Bronchial epithelial cell (primary cell): Measurements from ENCODE around the gene MXI1. TPM values are rescaled to one million over a fixed set of nuclear protein-coding genes. Genes with fewer than 3 reads are reported as not detected.

Source experiments
- DNase-seq: peaks from one replicate; pipeline ENCODE4 v3.0.0-alpha.2; 2010; ENCODE audit warnings: low read depth
- FAIRE-seq: peaks from 2 replicates; lab custom pipeline; 2011; peaks lifted over from hg19 to GRCh38; lab: Jason Lieb, UNC
- H3K27me3 ChIP-seq: 2 replicates; pipeline ENCODE4 v1.5.1; 2011; ENCODE audit warnings: low read length; ENCODE audit not compliant: control insufficient read depth, insufficient read depth
- H3K36me3 ChIP-seq: 2 replicates; pipeline ENCODE4 v1.5.1; 2011; ENCODE audit warnings: low read length; ENCODE audit not compliant: control insufficient read depth, insufficient read depth
- H3K4me3 ChIP-seq: 2 replicates; pipeline ENCODE4 v1.5.1; 2011; ENCODE audit warnings: mild to moderate bottlenecking, low read depth, low read length, control low read depth
- CTCF ChIP-seq: IDR thresholded peaks from 2 replicates; pipeline ENCODE4 v1.5.1; 2011; ENCODE audit warnings: mild to moderate bottlenecking, moderate library complexity, low read length, control low read depth, inconsistent platforms; ENCODE audit not compliant: insufficient read depth, severe bottlenecking
- total RNA-seq: library from RNA; depleted of rRNA; stranded (reverse); fragments of >200 nt; gene quantifications from 2 replicates; pipeline ENCODE4 v1.2.1, GENCODE V29; 2014

MXI1 gene
- total RNA-seq, 1 donor from 2014 or later: 48.7 TPM

- FAIRE-seq (no peak), DNase-seq (no peak)
- Histone ChIP-seq H3K36me3 (no peaks in the 10 kb centered on the region), H3K27me3 (no peaks in the 10 kb centered on the region), H3K4me3 (no peak overlapping the region)
- TF ChIP-seq CTCF: no peak
Measured at GRCh38 chr10:110263164-110263563, 55.8 kb downstream of the MXI1 start.

- H3K27me3 ChIP-seq: no peaks in the 10 kb centered on the region
- TF ChIP-seq CTCF: no peak
- H3K36me3 ChIP-seq: no peaks in the 10 kb centered on the region
- DNase-seq (no peak), FAIRE-seq (no peak)
- H3K4me3 ChIP-seq: no peak overlapping the region
Measured at GRCh38 chr10:110265573-110266193, 58.3 kb downstream of the MXI1 start.

- no peaks in the 10 kb centered on the region for H3K36me3 ChIP-seq
- DNase-seq (no peak), FAIRE-seq (no peak)
- H3K4me3 ChIP-seq: no peak overlapping the region
- no peaks in the 10 kb centered on the region for H3K27me3 ChIP-seq
- TF ChIP-seq CTCF: no peak
Measured at GRCh38 chr10:110267276-110267675, 59.9 kb downstream of the MXI1 start.

GRCh38 chr10:110268442-110268841 is 61.0 kb downstream of the MXI1 start:
- TF ChIP-seq CTCF: no peak
- no peak for FAIRE-seq
- H3K36me3 ChIP-seq: no peaks in the 10 kb centered on the region
- DNase-seq: no peak
- H3K27me3 ChIP-seq: no peaks in the 10 kb centered on the region
- no peak overlapping the region for H3K4me3 ChIP-seq

GRCh38 chr10:110268971-110269370 is 61.6 kb downstream of the MXI1 start:
- no peak for FAIRE-seq
- Histone ChIP-seq H3K27me3 (no peaks in the 10 kb centered on the region), H3K36me3 (no peaks in the 10 kb centered on the region), H3K4me3 (no peak overlapping the region)
- no peak for DNase-seq
- TF ChIP-seq CTCF: no peak
